Stimulated activated CD8-positive, alpha-beta memory T cell treated with anti-CD3 and anti-CD28 coated beads, Interleukin-15, amount 100 ng/mL, for 4 hours (primary cell): Measurements from ENCODE around the gene H2BK1.

Experiments
- DNase-seq, 2 donors: peaks; one replicate each; pipeline ENCODE4 v3.0.0-alpha.2; 2020; ENCODE audit warnings: low read depth in 2 of 2

Gene H2BK1

GRCh38 chr7:151245360-151246101 lies 35.2 kb upstream of the H2BK1 start:
- peak in 1 of 2 donors; percentile 43 for DNase-seq

GRCh38 chr7:151244841-151245346 lies 34.6 kb upstream of the H2BK1 start:
- DNase-seq: no peak

GRCh38 chr7:151244196-151244840 lies 34.0 kb upstream of the H2BK1 start:
- DNase-seq: no peak

- DNase-seq: no peak
These were observed 33.3 kb upstream of the H2BK1 start for GRCh38 chr7:151243408-151244195.

GRCh38 chr7:151243045-151243349 lies 32.7 kb upstream of the H2BK1 start:
- DNase-seq: no peak

- no peak for DNase-seq
These were observed 32.1 kb upstream of the H2BK1 start for GRCh38 chr7:151242159-151243044.

GRCh38 chr7:151241755-151242096 lies 31.4 kb upstream of the H2BK1 start:
- DNase-seq: no peak

- DNase-seq: no peak
These were observed 30.9 kb upstream of the H2BK1 start for GRCh38 chr7:151240942-151241754.

GRCh38 chr7:151240536-151240935 lies 30.2 kb upstream of the H2BK1 start:
- DNase-seq: no peak

- no peak for DNase-seq
These were observed 29.7 kb upstream of the H2BK1 start for GRCh38 chr7:151239837-151240459.

GRCh38 chr7:151238924-151239836 lies 28.9 kb upstream of the H2BK1 start:
- no peak for DNase-seq

- no peak for DNase-seq
These were observed 28.0 kb upstream of the H2BK1 start for GRCh38 chr7:151238190-151238810.

GRCh38 chr7:151237244-151238189 lies 27.2 kb upstream of the H2BK1 start:
- DNase-seq: no peak

GRCh38 chr7:151236406-151236805 lies 26.1 kb upstream of the H2BK1 start:
- DNase-seq: no peak

- no peak for DNase-seq
These were observed 25.0 kb upstream of the H2BK1 start for GRCh38 chr7:151235091-151235787.

- DNase-seq: no peak
These were observed 23.5 kb upstream of the H2BK1 start for GRCh38 chr7:151233804-151234203.
